ENCODE results near the gene MACROD2.
"Not testable (repeated sequence)": the region's sequence is repeated elsewhere in the genome, so short reads cannot be mapped to it uniquely, and the experiment has no call there.

MACROD2 gene

DNA sequence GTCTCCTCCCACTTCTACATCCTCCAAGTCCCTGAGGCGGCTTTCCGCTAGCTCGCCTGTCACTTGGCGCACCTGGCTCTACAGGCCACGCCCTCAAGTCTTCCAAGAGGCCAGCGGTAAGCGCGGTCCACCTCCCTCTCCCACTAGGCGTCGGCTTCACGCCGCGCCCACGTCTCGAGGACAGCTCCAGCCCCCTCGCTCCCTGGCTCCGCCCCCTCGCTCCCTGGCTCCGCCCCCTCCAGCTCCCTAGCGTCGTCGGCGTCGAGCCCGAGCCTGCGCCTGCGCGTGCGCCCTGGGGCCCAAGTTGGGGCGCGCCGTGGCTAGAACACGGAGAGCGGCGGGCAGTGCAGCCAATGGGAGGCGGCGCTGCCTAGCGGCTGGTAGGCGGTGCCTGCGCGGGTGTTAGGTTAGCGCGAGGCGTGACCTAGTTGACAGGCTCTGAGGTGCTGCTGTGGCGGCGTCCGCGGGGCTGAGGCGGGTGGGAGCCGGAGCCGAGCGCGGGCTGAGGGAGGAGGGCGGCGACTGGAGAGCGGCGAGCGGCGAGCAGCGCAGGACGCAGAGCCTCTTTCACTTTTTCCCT lies at the start of gene MACROD2:
MACROD2 (plus strand) TSS at position 431 of the 580 bp plus-strand sequence.
- peak; percentile 87 for DNase-seq

DNA sequence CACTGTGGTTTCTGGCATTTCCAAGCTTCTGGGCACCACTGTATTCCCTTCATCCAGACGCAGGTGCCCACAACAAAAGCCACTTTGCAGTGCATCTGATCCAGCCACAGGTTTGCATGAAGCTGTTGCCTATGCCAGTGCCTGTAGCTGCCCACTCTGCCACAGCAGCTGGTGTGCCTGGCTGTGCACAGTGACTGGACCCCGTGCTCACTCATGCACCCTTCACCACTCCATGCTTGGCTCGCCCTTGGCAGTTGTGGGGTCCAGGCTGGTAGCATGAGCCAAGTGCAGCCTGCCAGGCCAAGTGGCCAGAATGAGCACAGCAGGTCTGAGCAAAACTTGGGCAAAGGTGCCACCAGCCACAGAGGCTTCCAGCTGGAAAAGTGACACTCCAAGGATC lies 47.6 kb upstream of the MACROD2 start:
- DNase-seq: no peak

DNA sequence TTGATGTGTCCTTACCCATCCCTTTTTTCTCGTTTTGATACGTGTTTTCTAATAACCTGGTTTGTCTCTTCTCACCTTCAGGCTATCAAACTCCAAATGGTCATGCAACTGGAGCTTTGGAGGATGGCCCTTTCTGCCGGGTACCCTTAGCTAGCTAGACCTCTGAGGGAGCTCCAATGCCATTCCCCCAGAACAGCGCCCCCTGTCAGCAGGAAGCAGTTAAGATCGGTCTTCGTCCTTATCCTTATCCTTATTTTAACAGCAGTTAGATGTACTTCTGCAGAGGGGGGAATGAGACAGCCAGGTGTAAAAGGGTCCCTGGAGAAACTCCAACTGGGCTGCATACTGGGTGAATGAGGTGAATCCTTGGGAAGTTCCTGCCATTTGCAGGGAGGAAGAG lies 42.1 kb upstream of the MACROD2 start:
- no peak for DNase-seq

DNA sequence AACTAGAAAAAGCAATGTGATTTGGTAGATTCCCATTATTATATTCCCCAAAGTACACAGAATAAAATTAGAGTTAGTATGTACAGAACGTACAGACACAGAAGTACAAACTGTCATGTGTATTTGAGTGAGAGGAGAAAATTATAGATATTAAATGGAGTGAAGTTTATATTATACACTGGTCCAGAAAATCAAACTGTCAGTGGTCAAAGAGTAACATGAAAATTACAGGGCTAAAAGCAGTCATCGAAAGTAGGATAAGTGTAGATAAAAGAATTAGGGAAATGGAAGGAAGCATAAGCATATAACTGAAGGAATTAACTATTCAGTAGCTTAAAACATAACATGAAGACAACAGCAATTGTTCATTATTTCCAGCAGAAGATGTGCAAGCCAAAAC lies 35.2 kb upstream of the MACROD2 start:
- no peak for DNase-seq

DNA sequence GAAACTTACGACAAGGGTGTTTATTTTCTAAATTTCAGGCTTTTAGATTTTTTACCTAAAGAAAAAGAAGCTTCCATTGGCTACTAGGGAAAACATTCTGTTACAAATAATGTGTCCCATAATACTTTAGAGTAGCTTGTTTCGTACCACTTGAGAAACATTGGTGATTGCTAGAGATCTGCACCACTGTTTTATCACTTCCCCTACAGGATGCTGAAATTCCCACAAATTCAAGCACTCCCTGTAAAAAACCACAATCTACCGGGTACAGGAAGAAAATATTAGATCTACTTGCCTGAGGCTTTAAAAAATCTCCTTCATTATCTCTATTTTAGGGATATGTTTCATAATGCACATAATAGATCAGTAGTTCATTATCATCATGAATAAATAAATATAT lies 34.8 kb upstream of the MACROD2 start:
- DNase-seq: no peak

DNA sequence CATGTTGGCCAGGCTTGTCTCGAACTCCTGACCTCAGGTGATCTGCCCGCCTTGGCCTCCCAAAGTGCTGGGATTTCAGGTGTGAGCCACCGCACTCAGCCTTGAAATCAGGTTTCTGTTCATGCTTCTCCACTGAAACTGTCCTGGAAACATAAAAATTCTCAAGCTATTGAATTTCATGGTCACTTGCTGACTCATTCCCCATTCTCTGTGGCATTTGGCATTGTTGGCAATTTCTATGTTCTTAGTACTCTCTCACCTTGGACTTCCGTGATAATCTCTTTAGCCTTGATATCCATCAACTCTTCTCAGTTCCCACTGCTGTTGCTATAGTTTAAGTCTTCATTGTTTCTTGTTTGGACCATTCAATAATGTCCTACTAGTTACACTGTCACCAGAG lies 11.1 kb upstream of the MACROD2 start:
- no peak for DNase-seq

DNA sequence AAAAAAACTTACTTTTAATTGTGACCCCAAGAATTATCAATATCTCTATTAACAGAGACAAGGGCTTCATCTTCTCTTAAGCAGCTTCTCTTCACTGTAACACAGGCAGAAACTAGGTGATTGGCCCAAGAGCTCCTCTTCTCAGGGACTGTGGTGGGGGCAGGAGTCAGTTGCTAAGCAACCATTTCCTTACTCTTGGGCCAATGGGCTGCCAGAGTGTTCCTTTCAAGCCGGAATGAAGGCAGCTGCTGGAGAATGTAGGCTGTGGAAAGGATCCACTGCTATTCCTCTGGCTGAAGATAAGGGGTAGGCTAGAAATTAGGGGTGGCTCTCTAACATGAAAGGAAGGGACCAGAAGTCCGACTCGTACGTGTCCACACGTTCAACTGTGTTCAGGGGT lies 4.9 kb upstream of the MACROD2 start, which contains the start of gene SEL1L2:
SEL1L2 (minus strand) TSS at position 150 of the 400 bp plus-strand sequence; CDS start at position 70, 80 bp downstream.
- DNase-seq: no peak

DNA sequence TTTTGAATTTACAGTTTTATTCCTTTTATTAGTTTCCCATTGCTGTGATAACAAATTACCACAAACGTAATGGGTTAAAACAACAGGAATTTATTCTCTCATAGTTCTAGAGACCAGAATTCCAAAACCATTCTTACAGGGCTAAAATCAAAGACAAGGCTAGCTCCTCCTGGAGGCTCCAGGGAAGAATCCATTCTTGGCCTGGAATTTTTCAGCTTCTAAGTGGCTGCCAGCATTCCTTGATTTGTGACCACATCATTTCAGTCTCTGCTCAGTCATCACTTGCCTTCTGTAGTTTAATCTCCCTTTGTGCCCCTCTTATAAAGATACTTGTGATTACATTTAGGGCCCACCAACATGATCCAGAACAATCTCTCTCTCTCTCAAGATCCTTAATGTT lies 4.0 kb upstream of the MACROD2 start:
- no peak for DNase-seq

DNA sequence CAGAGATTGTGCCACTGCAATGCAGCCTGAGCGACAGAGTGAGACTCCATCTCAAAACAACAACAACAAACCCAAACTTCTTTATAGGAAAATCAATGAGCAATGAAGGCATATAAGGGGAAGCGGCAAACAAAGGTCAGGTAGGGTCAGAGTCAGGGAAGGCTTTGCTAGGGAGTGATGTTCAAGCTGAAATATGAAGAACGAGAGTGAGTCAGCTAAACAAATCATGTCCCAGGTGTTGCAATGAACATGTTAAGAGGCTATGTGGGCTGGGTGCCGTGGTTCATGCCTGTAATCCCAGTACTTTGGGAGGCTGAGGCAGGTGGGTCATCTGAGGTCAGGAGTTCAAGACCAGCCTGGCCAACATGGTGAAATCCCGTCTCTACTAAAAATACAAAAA lies 3.4 kb upstream of the MACROD2 start:
- DNase-seq: not testable (repeated sequence)

DNA sequence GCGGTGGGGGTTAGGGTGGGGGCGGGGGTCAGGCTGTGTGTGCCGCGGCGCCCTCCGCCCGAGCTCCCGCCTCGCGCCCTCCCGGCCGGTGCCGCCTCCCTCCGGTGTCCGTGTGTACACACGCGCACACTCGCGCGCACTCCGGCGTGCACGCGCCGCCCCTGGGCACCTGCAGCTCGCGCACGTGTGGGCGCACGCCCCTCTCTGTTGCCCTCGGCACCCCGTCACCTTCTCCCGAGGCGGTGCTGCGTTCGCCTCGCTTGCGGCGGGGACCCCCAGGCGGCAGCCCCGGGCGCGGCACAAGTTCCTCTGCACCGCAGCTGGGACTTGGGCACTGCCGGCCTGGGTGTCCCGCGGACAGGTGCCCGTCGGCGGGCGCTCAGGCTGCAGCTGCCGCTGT lies 525 bp downstream of the MACROD2 start:
- DNase-seq: no peak

DNA sequence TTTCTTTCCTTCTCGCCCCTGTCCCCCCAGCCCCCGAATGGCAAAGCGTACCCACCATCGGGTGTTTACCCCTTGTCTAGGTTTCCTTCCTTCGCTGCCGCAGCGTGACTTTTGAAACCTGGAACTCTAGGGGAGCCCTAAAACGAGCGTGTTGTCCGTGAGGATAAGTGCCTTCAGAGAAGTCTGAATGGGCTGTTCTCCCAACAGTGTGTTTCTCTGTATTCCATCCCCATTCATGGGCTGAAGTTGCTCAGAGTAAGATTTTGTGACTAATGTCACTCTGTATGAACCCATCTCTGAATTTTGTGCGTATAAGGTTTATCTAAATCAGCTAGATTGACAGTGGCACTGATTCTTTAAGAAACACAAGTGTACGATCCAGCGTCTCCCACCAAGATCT lies 949 bp downstream of the MACROD2 start:
- no peak for DNase-seq

DNA sequence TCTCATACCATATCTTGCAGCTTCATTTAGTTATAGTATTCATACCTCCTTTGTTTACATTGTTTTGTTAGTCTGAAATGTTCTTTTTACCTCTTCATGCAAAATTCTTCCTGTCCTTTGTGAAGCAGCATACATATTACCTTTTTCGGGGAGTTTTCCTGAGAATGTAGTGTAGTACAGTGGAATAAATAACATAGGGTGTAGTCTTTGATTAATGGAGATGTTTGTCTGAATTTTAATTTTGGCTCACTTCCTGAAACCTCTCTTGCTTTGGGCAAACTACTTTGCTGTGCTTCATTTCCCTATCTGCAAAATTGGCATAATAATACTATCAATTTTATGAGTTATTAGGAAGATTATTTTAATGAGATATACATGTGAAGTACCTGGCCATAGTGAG lies 5.6 kb downstream of the MACROD2 start:
- DNase-seq: no peak

DNA sequence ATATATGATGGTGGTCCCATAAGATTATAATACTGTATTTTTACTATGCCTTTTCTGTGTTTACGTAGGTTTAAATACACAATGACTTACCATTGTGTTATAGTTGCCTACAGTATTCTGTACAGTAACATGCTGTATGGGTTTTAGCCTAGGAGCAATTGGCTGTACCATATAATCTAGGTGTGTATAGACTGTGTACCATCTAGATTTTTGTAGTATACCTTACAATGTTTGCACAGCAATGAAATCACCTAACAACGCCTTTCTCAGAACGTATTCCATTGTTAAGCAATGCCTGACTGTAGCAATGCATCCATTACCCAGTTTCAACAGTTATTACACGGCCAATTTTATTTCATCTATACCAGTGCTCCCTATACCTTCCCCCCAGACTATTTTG lies 10.7 kb downstream of the MACROD2 start:
- no peak for DNase-seq

DNA sequence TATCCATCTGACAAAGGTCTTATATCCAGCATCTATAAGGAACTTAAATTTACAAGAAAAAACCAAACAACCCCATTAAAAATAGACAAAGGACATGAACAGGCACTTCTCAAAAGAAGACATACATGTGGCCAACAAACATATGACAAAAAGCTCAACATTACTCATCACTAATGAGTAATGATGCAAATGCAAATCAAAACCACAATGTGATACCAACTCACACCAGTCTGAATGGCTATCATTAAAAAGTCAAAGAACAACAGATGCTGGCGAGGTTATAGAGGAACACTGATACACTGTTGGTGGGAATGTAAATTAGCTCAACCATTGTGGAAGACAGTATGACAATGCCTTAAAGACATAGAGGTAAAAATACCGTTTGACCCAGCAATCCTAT lies 13.9 kb downstream of the MACROD2 start:
- no peak for DNase-seq

DNA sequence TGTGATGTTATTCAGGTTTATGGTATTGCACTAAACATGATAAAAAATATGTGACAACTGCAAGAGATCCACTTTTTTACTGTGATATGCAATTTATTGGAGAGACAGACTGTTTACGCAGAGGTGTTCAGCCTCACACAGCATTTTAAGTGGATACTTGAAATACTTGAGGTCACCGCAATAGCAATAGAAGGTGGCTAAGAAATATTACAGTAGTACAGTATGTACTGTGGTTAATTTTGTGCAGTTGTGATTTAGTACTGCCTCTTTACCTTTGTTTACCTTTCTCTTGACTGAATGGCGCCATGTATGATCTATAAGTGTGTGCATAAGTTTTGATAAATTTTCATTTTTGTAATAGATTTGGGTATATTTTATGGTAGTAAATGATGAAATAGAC lies 17.4 kb downstream of the MACROD2 start:
- DNase-seq: no peak

DNA sequence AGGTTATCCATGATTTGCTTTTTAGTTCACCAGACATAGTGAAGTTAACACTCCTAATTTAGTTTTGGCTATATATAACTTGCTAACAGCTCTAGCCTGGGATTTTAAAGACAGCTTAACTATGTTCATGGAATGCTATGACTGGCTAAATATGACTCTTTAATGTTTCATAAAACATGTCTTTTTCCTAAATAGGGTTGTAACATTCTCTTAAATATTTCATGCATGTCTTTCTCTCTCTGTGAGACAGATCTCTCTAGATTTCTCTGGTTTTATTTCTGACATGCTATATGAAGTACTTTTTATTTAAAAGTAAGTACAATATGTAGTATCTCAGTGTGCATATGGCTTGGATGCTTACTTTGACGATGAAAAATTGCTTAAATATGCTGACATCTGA lies 35.7 kb downstream of the MACROD2 start:
- no peak for DNase-seq

DNA sequence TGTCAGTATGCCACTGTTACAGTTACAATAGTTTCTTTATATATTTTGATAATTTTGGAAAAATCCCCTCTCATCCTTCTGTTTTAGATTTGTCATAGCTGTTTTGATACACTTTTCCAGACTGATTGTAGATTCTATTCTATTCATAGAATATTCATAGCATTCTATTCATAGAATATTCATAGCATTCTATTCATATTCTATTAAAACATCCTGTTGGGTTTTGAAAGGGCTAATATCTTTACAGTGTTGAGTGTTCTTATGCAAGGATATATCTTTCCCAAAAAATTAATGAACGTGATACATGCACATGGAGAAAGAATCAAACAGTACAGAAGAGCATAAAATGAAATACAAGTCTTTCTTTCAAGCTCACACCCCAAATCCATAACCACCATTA lies 38.0 kb downstream of the MACROD2 start:
- no peak for DNase-seq

DNA sequence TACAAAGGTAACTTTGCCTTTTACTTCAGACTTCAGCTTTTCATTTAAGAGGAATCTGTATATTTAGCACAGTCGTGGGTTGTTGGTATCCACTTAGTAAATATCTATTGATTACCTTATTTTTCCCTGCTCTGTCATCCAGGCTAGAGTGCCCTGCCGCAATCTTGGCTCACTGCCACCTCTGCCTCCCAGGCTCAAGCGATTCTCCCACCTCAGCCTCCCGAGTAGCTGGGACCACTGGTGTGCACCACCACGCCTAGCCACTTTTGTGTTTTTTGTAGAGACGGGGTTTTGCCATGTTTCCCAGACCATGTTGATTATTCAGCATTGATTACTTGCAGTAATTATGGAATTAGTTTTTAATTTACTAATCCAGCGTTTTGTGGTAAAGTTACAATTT lies 41.3 kb downstream of the MACROD2 start:
- DNase-seq: no peak

DNA sequence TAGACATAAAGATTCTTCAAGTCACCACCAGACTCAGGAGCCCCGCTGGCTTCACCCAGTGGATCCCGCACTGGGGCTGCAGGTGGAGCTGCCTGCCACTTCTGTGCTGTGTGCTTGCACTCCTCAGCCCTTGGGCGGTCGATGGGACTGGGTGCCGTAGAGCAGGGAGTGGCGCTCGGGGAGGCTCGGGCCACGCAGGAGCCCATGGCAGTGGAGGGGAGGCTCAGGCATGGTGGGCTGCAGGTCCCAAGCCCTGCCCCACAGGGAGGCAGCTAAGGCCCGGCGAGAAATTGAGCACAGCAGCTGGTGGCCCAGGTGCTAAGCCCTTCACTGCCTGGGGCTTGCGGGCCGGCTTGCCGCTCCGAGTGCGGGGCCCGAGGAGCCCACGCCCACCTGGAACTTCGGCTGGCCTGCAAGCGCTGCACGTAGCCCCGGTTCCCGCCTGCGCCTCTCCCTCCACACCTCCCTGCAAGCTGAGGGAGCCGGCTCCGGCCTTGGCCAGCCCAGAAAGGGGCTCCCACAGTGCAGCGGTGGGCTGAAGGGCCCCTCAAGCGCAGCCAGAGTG lies 49.5 kb downstream of the MACROD2 start:
- DNase-seq: not testable (repeated sequence)

DNA sequence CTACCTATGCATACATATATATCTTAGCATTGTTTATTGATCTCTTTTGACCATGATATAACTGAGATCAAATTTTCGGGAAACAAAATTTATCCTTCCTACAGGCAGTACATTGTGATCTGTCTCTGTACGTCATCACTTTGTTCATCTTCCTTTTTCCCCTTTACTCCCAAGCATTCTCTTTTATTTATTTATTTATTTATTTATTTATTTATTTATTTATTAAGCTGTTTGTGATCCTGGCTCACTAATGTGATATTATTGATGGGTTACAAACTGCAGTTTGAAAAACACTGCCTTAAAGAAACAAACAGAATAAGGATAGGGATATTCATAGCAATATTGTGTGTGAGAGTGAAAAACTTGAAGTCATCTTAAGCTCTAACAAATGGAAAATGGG lies 51.2 kb downstream of the MACROD2 start:
- DNase-seq: no peak

DNA sequence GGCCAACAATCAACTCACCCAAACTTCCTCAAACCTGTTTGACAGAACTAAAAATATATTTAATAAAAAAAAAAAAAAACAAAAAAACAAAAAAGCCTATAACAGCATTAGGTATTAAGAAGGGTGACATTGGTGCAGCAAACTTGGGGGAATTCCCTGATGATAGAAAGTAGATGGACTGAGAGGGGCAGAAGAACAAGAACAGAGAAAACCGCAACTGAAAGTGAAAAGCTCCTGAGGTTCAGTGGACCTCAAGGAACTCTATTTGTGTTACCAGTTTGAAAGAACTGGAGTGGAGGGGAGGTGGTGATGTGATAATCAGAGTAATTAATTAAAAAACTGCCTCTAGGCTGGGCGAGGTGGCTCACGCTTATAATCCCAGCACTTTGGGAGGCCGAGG lies 53.8 kb downstream of the MACROD2 start:
- DNase-seq: no peak

DNA sequence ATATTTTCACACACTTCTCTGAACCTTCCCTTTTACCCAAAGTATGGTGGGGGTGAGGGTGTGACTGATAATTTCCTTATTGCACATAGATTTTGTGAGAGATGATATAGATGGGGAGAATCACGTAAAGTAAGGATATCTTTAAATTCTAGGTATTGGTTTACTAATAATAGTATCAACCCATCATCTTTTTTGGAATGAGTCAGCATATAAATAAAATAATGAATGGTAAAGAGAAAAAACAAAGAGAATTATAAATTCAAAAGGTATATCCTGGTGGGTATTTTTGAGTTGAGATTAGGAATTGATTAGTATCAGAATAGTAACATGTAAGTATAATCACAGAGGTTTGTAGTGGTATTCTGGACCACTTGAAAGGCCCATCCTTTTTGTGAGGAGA lies 56.1 kb downstream of the MACROD2 start:
- no peak for DNase-seq

DNA sequence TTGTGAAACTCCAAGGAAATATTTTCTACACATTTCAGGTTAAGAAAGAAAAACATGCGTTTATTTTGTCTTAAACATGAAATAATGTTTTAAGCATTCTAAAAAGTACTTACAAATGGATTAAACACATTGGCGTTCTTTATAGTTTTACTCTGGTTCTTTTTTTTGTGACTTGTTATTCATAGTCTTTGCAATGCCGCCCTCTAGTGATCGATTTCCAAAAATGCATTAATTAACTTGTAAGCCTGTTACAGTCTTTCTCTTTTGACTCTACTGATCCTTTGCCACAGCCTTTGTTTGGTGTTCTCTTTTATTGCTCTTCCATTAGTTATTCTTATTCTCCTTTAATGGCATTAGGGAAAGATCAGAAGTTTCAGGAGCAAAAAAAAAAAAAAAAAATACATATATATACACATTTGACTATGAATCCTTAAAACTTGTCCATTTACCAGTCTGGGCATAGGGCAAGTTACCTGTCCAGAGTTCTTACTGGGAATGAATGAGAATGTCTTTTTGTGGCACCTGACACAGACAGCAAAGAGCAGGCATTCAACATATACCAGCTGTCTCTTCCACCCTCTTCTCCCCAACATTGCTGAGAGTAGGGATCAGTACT lies 59.9 kb downstream of the MACROD2 start:
- no peak for DNase-seq

DNA sequence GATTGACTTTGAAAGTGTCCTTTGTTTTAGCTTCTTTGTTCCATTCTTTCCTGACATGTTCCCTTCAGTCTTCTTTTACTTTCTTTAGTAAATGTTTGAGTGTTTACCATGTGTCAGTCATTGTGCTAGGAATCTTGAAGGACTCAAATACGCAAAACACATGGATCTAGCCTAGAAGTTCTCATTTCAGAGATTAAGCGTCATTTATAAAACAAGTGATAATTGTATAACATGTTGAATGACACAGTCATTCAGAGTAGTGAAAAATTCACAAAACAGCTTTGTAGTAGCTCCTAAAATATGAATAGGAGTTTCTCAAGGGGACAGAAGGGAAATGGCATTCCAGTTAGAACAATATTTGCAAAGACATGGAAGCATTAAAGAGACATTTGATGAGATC lies 66.9 kb downstream of the MACROD2 start:
- DNase-seq: no peak

DNA sequence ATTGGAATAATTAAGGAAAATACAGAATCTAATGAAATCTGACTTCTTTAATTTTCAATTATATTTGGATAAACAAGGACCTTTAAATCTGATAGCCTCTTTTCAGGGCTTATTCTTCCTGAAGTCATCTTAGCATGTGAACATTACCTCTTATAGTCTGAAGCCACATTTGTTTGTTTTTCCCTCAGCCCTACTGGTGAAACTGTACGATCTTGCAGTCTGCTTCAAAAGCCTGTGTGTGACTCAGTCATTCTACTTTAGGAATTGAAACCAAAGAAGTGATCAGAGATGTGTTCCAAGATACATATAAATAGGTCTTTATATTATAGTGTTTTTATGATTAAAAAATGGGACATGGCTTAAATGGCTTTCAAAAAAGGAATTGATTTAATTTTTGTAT lies 67.5 kb downstream of the MACROD2 start:
- DNase-seq: no peak

Measured in NCI-H1436 treated with DMSO at 0.1 percent for 48 hours (cell line).